ENCODE measurements around the gene PLEK2. TPM values are rescaled to one million over a fixed set of nuclear protein-coding genes. Genes with fewer than 3 reads are reported as not detected.

Gene PLEK2
- total RNA-seq, 2 donors from 2014 or later = 1.7 to 2.1 TPM

GRCh38 chr14:67441672-67442071 lies 29.7 kb upstream of the PLEK2 start:
- H3K9me3 ChIP-seq (ENCODE audit: control insufficient read depth, low read length, poor library complexity, severe bottlenecking) = no peaks in the 10 kb centered on the region
- Mint-ChIP-seq H3K27me3 (peaks cover 60% of the 10 kb centered on the region), H3K36me3 (ENCODE audit: low read depth) (no peaks in the 10 kb centered on the region), H3K4me3 (no peak overlapping the region), H3K27ac (no peak overlapping the region), H3K4me1 (peaks cover 3% of the 10 kb centered on the region)
- DNase-seq (no peak), ATAC-seq (no peak)

- Mint-ChIP-seq H3K27me3 (peaks cover 57% of the 10 kb centered on the region), H3K4me3 (no peak overlapping the region), H3K4me1 (peaks cover 3% of the 10 kb centered on the region), H3K36me3 (ENCODE audit: low read depth) (no peaks in the 10 kb centered on the region), H3K27ac (no peak overlapping the region)
- H3K9me3 ChIP-seq (ENCODE audit: control insufficient read depth, low read length, poor library complexity, severe bottlenecking) = no peaks in the 10 kb centered on the region
- no peak for DNase-seq
- no peak for ATAC-seq
These were observed 29.3 kb upstream of the PLEK2 start for GRCh38 chr14:67441256-67441655.

- no peak overlapping the region for H3K27ac Mint-ChIP-seq
These were observed 28.5 kb upstream of the PLEK2 start for GRCh38 chr14:67440513-67440912.

GRCh38 chr14:67438969-67439368 lies 27.0 kb upstream of the PLEK2 start:
- DNase-seq (no peak), ATAC-seq (no peak)
- Mint-ChIP-seq H3K27ac (no peak overlapping the region), H3K4me1 (peaks cover 7% of the 10 kb centered on the region), H3K27me3 (peaks cover 46% of the 10 kb centered on the region), H3K36me3 (ENCODE audit: low read depth) (no peaks in the 10 kb centered on the region), H3K4me3 (no peak overlapping the region)
- H3K9me3 ChIP-seq (ENCODE audit: control insufficient read depth, low read length, poor library complexity, severe bottlenecking) = no peaks in the 10 kb centered on the region

More at GRCh38 chr14:67440513-67440912, 28.5 kb upstream of the PLEK2 start:
- peaks cover 54% of the 10 kb centered on the region for H3K27me3 Mint-ChIP-seq
- H3K4me1 Mint-ChIP-seq = peaks cover 3% of the 10 kb centered on the region
- H3K9me3 ChIP-seq (ENCODE audit: control insufficient read depth, low read length, poor library complexity, severe bottlenecking) = no peaks in the 10 kb centered on the region
- H3K36me3 Mint-ChIP-seq (ENCODE audit: low read depth) = no peaks in the 10 kb centered on the region
- H3K4me3 Mint-ChIP-seq = no peak overlapping the region
- DNase-seq (no peak), ATAC-seq (no peak)

- DNase-seq = no peak
- H3K4me1 Mint-ChIP-seq = peaks cover 10% of the 10 kb centered on the region
- H3K9me3 ChIP-seq (ENCODE audit: control insufficient read depth, low read length, poor library complexity, severe bottlenecking) = no peaks in the 10 kb centered on the region
- peaks cover 41% of the 10 kb centered on the region for H3K27me3 Mint-ChIP-seq
- H3K36me3 Mint-ChIP-seq (ENCODE audit: low read depth) = no peaks in the 10 kb centered on the region
- ATAC-seq = no peak
- no peak overlapping the region for H3K27ac Mint-ChIP-seq
- no peak overlapping the region for H3K4me3 Mint-ChIP-seq
These were observed 24.3 kb upstream of the PLEK2 start for GRCh38 chr14:67436006-67436866.

GRCh38 chr14:67435603-67436002 lies 23.6 kb upstream of the PLEK2 start:
- Mint-ChIP-seq H3K4me3 (no peak overlapping the region), H3K36me3 (ENCODE audit: low read depth) (no peaks in the 10 kb centered on the region), H3K27me3 (peaks cover 41% of the 10 kb centered on the region), H3K27ac (no peak overlapping the region), H3K4me1 (peaks cover 10% of the 10 kb centered on the region)
- ATAC-seq = no peak
- no peak for DNase-seq
- no peaks in the 10 kb centered on the region for H3K9me3 ChIP-seq (ENCODE audit: control insufficient read depth, low read length, poor library complexity, severe bottlenecking)

GRCh38 chr14:67432050-67432564 lies 20.1 kb upstream of the PLEK2 start:
- peaks cover 34% of the 10 kb centered on the region for H3K27me3 Mint-ChIP-seq
- no peak for DNase-seq
- no peak overlapping the region for H3K27ac Mint-ChIP-seq
- no peaks in the 10 kb centered on the region for H3K9me3 ChIP-seq (ENCODE audit: control insufficient read depth, low read length, poor library complexity, severe bottlenecking)
- H3K36me3 Mint-ChIP-seq (ENCODE audit: low read depth) = no peaks in the 10 kb centered on the region
- H3K4me1 Mint-ChIP-seq = peaks cover 9% of the 10 kb centered on the region
- no peak for ATAC-seq
- H3K4me3 Mint-ChIP-seq = no peak overlapping the region

GRCh38 chr14:67429510-67430205 lies 17.7 kb upstream of the PLEK2 start:
- peaks cover 43% of the 10 kb centered on the region for H3K27me3 Mint-ChIP-seq
- H3K27ac Mint-ChIP-seq = no peak overlapping the region
- DNase-seq = no peak
- H3K36me3 Mint-ChIP-seq (ENCODE audit: low read depth) = no peaks in the 10 kb centered on the region
- ATAC-seq = no peak
- H3K4me1 Mint-ChIP-seq = peaks cover 11% of the 10 kb centered on the region
- H3K4me3 Mint-ChIP-seq = no peak overlapping the region
- no peaks in the 10 kb centered on the region for H3K9me3 ChIP-seq (ENCODE audit: control insufficient read depth, low read length, poor library complexity, severe bottlenecking)

GRCh38 chr14:67428501-67429031 lies 16.6 kb upstream of the PLEK2 start:
- ATAC-seq = no peak
- no peak overlapping the region for H3K27ac Mint-ChIP-seq

GRCh38 chr14:67426983-67427606 lies 15.1 kb upstream of the PLEK2 start:
- peak; percentile 93 for ATAC-seq
- no peak overlapping the region for H3K4me3 Mint-ChIP-seq
- H3K36me3 Mint-ChIP-seq (ENCODE audit: low read depth) = no peaks in the 10 kb centered on the region
- peaks cover 5% of the 10 kb centered on the region for H3K4me1 Mint-ChIP-seq
- no peaks in the 10 kb centered on the region for H3K9me3 ChIP-seq (ENCODE audit: control insufficient read depth, low read length, poor library complexity, severe bottlenecking)
- H3K27me3 Mint-ChIP-seq = peaks cover 39% of the 10 kb centered on the region
- H3K27ac Mint-ChIP-seq = no peak overlapping the region
- DNase-seq = peak; percentile 43 to 62 (median 48)

More at GRCh38 chr14:67428501-67429031, 16.6 kb upstream of the PLEK2 start:
- H3K9me3 ChIP-seq (ENCODE audit: control insufficient read depth, low read length, poor library complexity, severe bottlenecking) = no peaks in the 10 kb centered on the region
- Mint-ChIP-seq H3K36me3 (ENCODE audit: low read depth) (no peaks in the 10 kb centered on the region), H3K4me3 (no peak overlapping the region), H3K4me1 (peaks cover 5% of the 10 kb centered on the region), H3K27me3 (peaks cover 43% of the 10 kb centered on the region)
- DNase-seq = no peak

GRCh38 chr14:67426161-67426560 lies 14.2 kb upstream of the PLEK2 start:
- DNase-seq = no peak
- Mint-ChIP-seq H3K36me3 (ENCODE audit: low read depth) (no peaks in the 10 kb centered on the region), H3K27me3 (peaks cover 41% of the 10 kb centered on the region), H3K4me1 (peaks cover 5% of the 10 kb centered on the region), H3K27ac (no peak overlapping the region), H3K4me3 (no peak overlapping the region)
- no peak for ATAC-seq
- no peaks in the 10 kb centered on the region for H3K9me3 ChIP-seq (ENCODE audit: control insufficient read depth, low read length, poor library complexity, severe bottlenecking)

GRCh38 chr14:67425608-67426007 lies 13.6 kb upstream of the PLEK2 start:
- H3K27ac Mint-ChIP-seq = no peak overlapping the region
- peaks cover 5% of the 10 kb centered on the region for H3K4me1 Mint-ChIP-seq
- H3K36me3 Mint-ChIP-seq (ENCODE audit: low read depth) = no peaks in the 10 kb centered on the region
- no peak overlapping the region for H3K4me3 Mint-ChIP-seq
- DNase-seq = no peak
- no peak for ATAC-seq
- H3K27me3 Mint-ChIP-seq = peaks cover 40% of the 10 kb centered on the region
- H3K9me3 ChIP-seq (ENCODE audit: control insufficient read depth, low read length, poor library complexity, severe bottlenecking) = no peaks in the 10 kb centered on the region

GRCh38 chr14:67424539-67424938 lies 12.6 kb upstream of the PLEK2 start:
- Mint-ChIP-seq H3K36me3 (ENCODE audit: low read depth) (no peaks in the 10 kb centered on the region), H3K27me3 (peaks cover 34% of the 10 kb centered on the region)

More at GRCh38 chr14:67424539-67424938, 12.6 kb upstream of the PLEK2 start:
- H3K9me3 ChIP-seq (ENCODE audit: control insufficient read depth, low read length, poor library complexity, severe bottlenecking) = no peaks in the 10 kb centered on the region
- ATAC-seq (no peak), DNase-seq (no peak)
- Mint-ChIP-seq H3K4me1 (peaks cover 5% of the 10 kb centered on the region), H3K27ac (no peak overlapping the region), H3K4me3 (no peak overlapping the region)
